KMS-11 (cell line): ENCODE measurements around the gene PLXNA4.

Source experiments
- H2AFZ ChIP-seq: fragments of 200-600 bp; sonication (generic); 2 replicates; pipeline ENCODE4 v1.6.1; 2016; ENCODE audit warnings: antibody characterized with exemption, mixed run types, low read depth
- H3K27ac ChIP-seq: fragments of 200-600 bp; sonication (generic); 2 replicates; pipeline ENCODE4 v1.6.1; 2016; ENCODE audit warnings: mild to moderate bottlenecking, mixed run types
- H3K27me3 ChIP-seq: fragments of 200-600 bp; sonication (generic); 2 replicates; pipeline ENCODE4 v1.6.1; 2017; ENCODE audit warnings: mild to moderate bottlenecking, low read depth, mixed run types, moderate library complexity; ENCODE audit not compliant: insufficient read depth
- H3K36me3 ChIP-seq: fragments of 200-600 bp; sonication (generic); 2 replicates; pipeline ENCODE4 v1.6.1; 2017; ENCODE audit warnings: mild to moderate bottlenecking, mixed run types; ENCODE audit not compliant: insufficient read depth
- H3K4me1 ChIP-seq: fragments of 200-600 bp; sonication (generic); 2 replicates; pipeline ENCODE4 v1.6.1; 2016; ENCODE audit warnings: mild to moderate bottlenecking, low read depth, mixed run types; ENCODE audit not compliant: poor library complexity, severe bottlenecking
- H3K4me2 ChIP-seq: fragments of 200-600 bp; sonication (generic); 2 replicates; pipeline ENCODE4 v1.7.0; 2016; ENCODE audit warnings: mild to moderate bottlenecking, mixed run types
- H3K4me3 ChIP-seq: fragments of 200-600 bp; sonication (generic); IDR thresholded peaks from 2 replicates; pipeline ENCODE4 v1.6.1; 2017; ENCODE audit warnings: low read depth, low read length, mixed read lengths; ENCODE audit not compliant: insufficient read depth
- H3K79me2 ChIP-seq: fragments of 200-600 bp; sonication (generic); 2 replicates; pipeline ENCODE4 v1.6.1; 2016; ENCODE audit warnings: low read depth, mixed run types; ENCODE audit not compliant: insufficient read depth
- H3K9ac ChIP-seq: fragments of 200-600 bp; sonication (generic); 2 replicates; pipeline ENCODE4 v1.6.1; 2016; ENCODE audit warnings: mild to moderate bottlenecking, mixed run types
- H4K20me1 ChIP-seq: fragments of 200-600 bp; sonication (generic); 2 replicates; pipeline ENCODE4 v1.6.1; 2016; ENCODE audit warnings: mild to moderate bottlenecking, mixed run types; ENCODE audit not compliant: insufficient read depth
- CTCF ChIP-seq: fragments of 200-600 bp; sonication (generic); conservative IDR thresholded peaks from 2 replicates; pipeline ENCODE4 v1.6.1; 2017; ENCODE audit warnings: low read depth, mild to moderate bottlenecking, antibody characterized with exemption, low read length, moderate library complexity, mixed read lengths

PLXNA4 gene

GRCh38 chr7:132076301-132077035 lies 499.8 kb downstream of the PLXNA4 start:
- no peaks in the 10 kb centered on the region for H4K20me1 ChIP-seq
- H3K4me2 ChIP-seq: no peak overlapping the region
- no peaks in the 10 kb centered on the region for H3K79me2 ChIP-seq
- H3K27ac ChIP-seq: no peak overlapping the region
- no peaks in the 10 kb centered on the region for H3K36me3 ChIP-seq
- no peaks in the 10 kb centered on the region for H3K4me1 ChIP-seq
- TF ChIP-seq CTCF: no peak
- no peaks in the 10 kb centered on the region for H3K27me3 ChIP-seq
- no peak overlapping the region for H3K4me3 ChIP-seq
- no peak overlapping the region for H3K9ac ChIP-seq
- H2AFZ ChIP-seq: no peak overlapping the region

GRCh38 chr7:132075515-132075914 lies 500.8 kb downstream of the PLXNA4 start:
- Histone ChIP-seq H3K36me3 (no peaks in the 10 kb centered on the region), H3K4me2 (no peak overlapping the region), H4K20me1 (no peaks in the 10 kb centered on the region), H2AFZ (no peak overlapping the region), H3K4me1 (no peaks in the 10 kb centered on the region), H3K27ac (no peak overlapping the region), H3K79me2 (no peaks in the 10 kb centered on the region), H3K27me3 (no peaks in the 10 kb centered on the region), H3K9ac (no peak overlapping the region), H3K4me3 (no peak overlapping the region)
- no peak for TF ChIP-seq CTCF

GRCh38 chr7:132073920-132074589 lies 502.2 kb downstream of the PLXNA4 start:
- Histone ChIP-seq H2AFZ (no peak overlapping the region), H3K4me1 (no peaks in the 10 kb centered on the region), H3K4me3 (no peak overlapping the region), H3K79me2 (no peaks in the 10 kb centered on the region), H3K27me3 (no peaks in the 10 kb centered on the region), H3K36me3 (no peaks in the 10 kb centered on the region), H4K20me1 (no peaks in the 10 kb centered on the region), H3K27ac (no peak overlapping the region), H3K9ac (no peak overlapping the region), H3K4me2 (no peak overlapping the region)
- TF ChIP-seq CTCF: no peak
